Neuronal stem cell (in vitro differentiated cells): Measurements from ENCODE around the gene CCNQ.

Experiments
- DNase-seq: peaks from one replicate; pipeline ENCODE4 v3.0.0-alpha.2; 2013; ENCODE audit warnings: low spot score
- H2AFZ ChIP-seq: one replicate; pipeline ENCODE4 v1.6.1; 2013; ENCODE audit warnings: mild to moderate bottlenecking, low read length, inconsistent platforms
- H2AK5ac ChIP-seq: 2 replicates; pipeline ENCODE4 v1.6.1; 2013; ENCODE audit warnings: low read depth, mild to moderate bottlenecking, inconsistent platforms, low read length, moderate library complexity, mixed read lengths
- H2BK120ac ChIP-seq: 2 replicates; pipeline ENCODE4 v1.6.1; 2013; ENCODE audit warnings: low read depth, mild to moderate bottlenecking, inconsistent platforms, low read length, moderate library complexity, mixed read lengths
- H2BK12ac ChIP-seq: one replicate; pipeline ENCODE4 v1.6.1; 2013; ENCODE audit warnings: low read length, inconsistent platforms
- H2BK15ac ChIP-seq: 2 replicates; pipeline ENCODE4 v1.6.1; 2013; ENCODE audit warnings: mild to moderate bottlenecking, low read length, inconsistent platforms, mixed read lengths
- H2BK5ac ChIP-seq: one replicate; pipeline ENCODE4 v1.6.1; 2013; ENCODE audit warnings: inconsistent platforms, mild to moderate bottlenecking, low read length, moderate library complexity
- H3K14ac ChIP-seq: one replicate; pipeline ENCODE4 v1.6.1; 2013; ENCODE audit warnings: low read length, inconsistent platforms
- H3K18ac ChIP-seq: 2 replicates; pipeline ENCODE4 v1.6.1; 2013; ENCODE audit warnings: low read length, inconsistent platforms
- H3K23ac ChIP-seq: 2 replicates; pipeline ENCODE4 v1.6.1; 2013; ENCODE audit warnings: low read depth, mild to moderate bottlenecking, mixed read lengths, low read length, inconsistent platforms; ENCODE audit not compliant: poor library complexity
- H3K27ac ChIP-seq: replicated peaks from 3 replicates; pipeline ENCODE4 v1.5.1; 2013; ENCODE audit warnings: low read length, inconsistent platforms
- H3K27me3 ChIP-seq, 3 experiments: 2 replicates each; pipeline ENCODE4 v1.6.1; 2013; ENCODE audit warnings: low read length in 3 of 3, mild to moderate bottlenecking in 2 of 3, inconsistent platforms in 1 of 3, low read depth in 1 of 3, mixed read lengths in 1 of 3, moderate library complexity in 1 of 3; ENCODE audit not compliant: control insufficient read depth in 3 of 3, insufficient read depth in 3 of 3
- H3K36me3 ChIP-seq, 2 donors: replicated peaks in 1 of 2; 2 replicates each; pipeline ENCODE4 v1.6.1; 2013; ENCODE audit warnings: low read length in 2 of 2; ENCODE audit not compliant: control insufficient read depth in 2 of 2, insufficient read depth in 2 of 2
- H3K4ac ChIP-seq: 2 replicates; pipeline ENCODE4 v1.6.1; 2013; ENCODE audit warnings: inconsistent platforms, mild to moderate bottlenecking, low read length, moderate library complexity
- H3K4me1 ChIP-seq, 2 donors: 1 replicate in 1 of 2; 2 replicates in 1 of 2; pipeline ENCODE4 v1.6.1; 2013; ENCODE audit warnings: low read length in 2 of 2, low read depth in 1 of 2; ENCODE audit not compliant: control insufficient read depth in 2 of 2, insufficient read depth in 1 of 2
- H3K4me2 ChIP-seq: one replicate; pipeline ENCODE4 v1.6.1; 2013; ENCODE audit warnings: mild to moderate bottlenecking, low read length, inconsistent platforms; ENCODE audit not compliant: insufficient read depth, poor library complexity, severe bottlenecking
- H3K4me3 ChIP-seq, 2 donors: 2 replicates each; pipeline ENCODE4 v1.5.1; 2013; ENCODE audit warnings: low read length in 2 of 2, mild to moderate bottlenecking in 2 of 2, inconsistent platforms in 1 of 2, moderate library complexity in 1 of 2
- H3K79me1 ChIP-seq: one replicate; pipeline ENCODE4 v1.6.1; 2013; ENCODE audit warnings: low read depth, mild to moderate bottlenecking, inconsistent platforms, low read length, moderate library complexity
- H3K9ac ChIP-seq: one replicate; pipeline ENCODE4 v1.6.1; 2013; ENCODE audit warnings: mild to moderate bottlenecking, low read depth, low read length, inconsistent platforms; ENCODE audit not compliant: poor library complexity
- H3K9me3 ChIP-seq, 2 donors: replicated peaks in 1 of 2; 2 replicates each; pipeline versions ENCODE3 to v1.6.1; 2013; ENCODE audit warnings: low read length in 2 of 2, mild to moderate bottlenecking in 2 of 2, inconsistent platforms in 1 of 2, low read depth in 1 of 2, mixed read lengths in 1 of 2, moderate library complexity in 1 of 2; ENCODE audit not compliant: control insufficient read depth in 2 of 2, insufficient read depth in 1 of 2
- H4K8ac ChIP-seq: one replicate; pipeline ENCODE4 v1.6.1; 2013; ENCODE audit warnings: low read depth, mild to moderate bottlenecking, inconsistent platforms, low read length, moderate library complexity
- H4K91ac ChIP-seq: one replicate; pipeline ENCODE4 v1.6.1; 2013; ENCODE audit warnings: low read length, low read depth, mild to moderate bottlenecking, inconsistent platforms; ENCODE audit not compliant: poor library complexity
- WGBS, 2 donors: extraction: QIAGEN DNeasy Blood & Tissue Kit; methylation state at CpG; one replicate each; pipeline ENCODE4 v1.1.7; 2013; ENCODE audit warnings: missing lambda C conversion rate in 2 of 2, mixed read lengths in 1 of 2; ENCODE audit not compliant: insufficient read length in 2 of 2, insufficient replicate concordance in 1 of 2; ENCODE audit errors: extremely low coverage in 2 of 2; 5-methylcytosine and 5-hydroxymethylcytosine counted together

Gene CCNQ

DNA sequence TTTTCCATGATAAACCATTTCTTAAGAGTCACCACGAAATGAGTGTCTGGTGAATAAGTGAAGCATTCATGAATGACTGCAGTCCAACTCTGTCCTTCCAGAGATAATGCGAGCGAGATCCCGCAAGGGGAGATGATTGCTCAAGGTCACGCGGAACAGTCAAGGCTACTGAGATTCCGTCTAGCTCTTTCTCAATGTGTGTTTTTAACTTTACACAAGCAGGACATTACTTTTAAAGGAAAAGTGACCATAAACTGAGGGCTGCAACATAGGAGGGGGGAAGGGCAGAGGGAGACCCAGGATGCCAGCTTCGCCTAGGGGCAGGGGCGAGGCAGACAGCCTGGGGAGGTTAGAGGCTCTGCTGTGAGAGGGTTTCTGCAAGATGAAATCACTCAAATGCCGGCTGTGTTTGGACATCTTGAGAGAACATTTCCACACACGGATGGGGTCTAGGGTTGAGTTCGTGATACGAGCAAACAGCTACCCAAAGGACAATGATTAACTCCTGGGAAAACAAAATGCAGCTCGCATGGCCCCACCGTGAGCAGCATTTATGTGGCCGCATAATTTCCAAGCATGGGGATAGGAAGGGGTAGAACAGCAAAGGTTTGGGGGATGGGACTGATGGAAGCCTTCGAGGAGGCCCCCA, 23.8 kb upstream of the CCNQ start:
- H3K14ac ChIP-seq, result no peak overlapping the region
- H3K4ac ChIP-seq, result no peak overlapping the region
- H3K36me3 ChIP-seq, result no peaks in the 10 kb centered on the region
- H3K4me3 ChIP-seq, result no peak overlapping the region
- no peaks in the 10 kb centered on the region for H3K9me3 ChIP-seq
- H3K23ac ChIP-seq, result no peak overlapping the region
- no peak overlapping the region for H2AFZ ChIP-seq
- H3K4me1 ChIP-seq, result peaks cover 0 to 3% of the 10 kb centered on the region in 2 donors
- no peak overlapping the region for H4K91ac ChIP-seq
- no peak overlapping the region for H2BK12ac ChIP-seq
- H3K27me3 ChIP-seq, result peaks cover 0 to 62% (median 0%) of the 10 kb centered on the region in 3 experiments
- no peak overlapping the region for H2BK15ac ChIP-seq
- H3K27ac ChIP-seq, result no peak overlapping the region
- no peak overlapping the region for H2BK5ac ChIP-seq
- no peaks in the 10 kb centered on the region for H3K79me1 ChIP-seq
- DNase-seq, result no peak
- H3K18ac ChIP-seq, result no peak overlapping the region
- no peak overlapping the region for H3K9ac ChIP-seq
- H2AK5ac ChIP-seq, result no peak overlapping the region
- H3K4me2 ChIP-seq, result no peak overlapping the region
- no peak overlapping the region for H4K8ac ChIP-seq
- H2BK120ac ChIP-seq, result no peak overlapping the region
- no CpG with 5 or more reads among the region's 17 CpGs for WGBS, 2 donors

DNA sequence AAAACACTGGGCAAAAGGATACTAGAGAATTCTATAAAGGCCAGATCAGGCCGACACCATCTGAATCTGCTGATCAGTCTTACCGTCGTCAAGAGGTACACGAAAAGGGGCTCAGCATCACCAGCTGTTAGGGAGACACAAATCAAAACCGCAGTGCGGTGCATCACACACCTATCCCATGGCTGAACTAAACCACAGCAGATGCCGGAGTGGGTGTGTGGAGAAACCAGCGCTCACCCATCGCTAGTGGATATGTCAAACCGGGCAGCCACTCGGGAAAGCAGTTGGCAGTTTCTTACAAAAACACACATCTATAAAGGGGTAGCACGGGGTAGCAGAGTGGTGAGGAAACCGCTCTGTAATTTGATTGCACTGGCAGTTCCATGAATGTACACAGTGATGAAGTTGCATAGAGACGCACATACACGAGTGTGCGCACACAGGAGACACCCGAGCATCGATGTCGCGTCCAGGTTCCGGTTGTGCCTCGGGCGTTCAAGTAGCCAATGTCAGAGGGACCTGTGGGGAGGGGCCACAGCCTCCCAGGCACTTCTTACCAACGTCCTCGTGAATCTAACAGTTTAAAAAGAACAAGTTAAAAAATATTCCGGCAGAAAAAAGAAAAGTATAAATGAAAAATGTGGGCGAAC, 23.1 kb upstream of the CCNQ start:
- H3K36me3 ChIP-seq, result no peaks in the 10 kb centered on the region
- no peak overlapping the region for H2AFZ ChIP-seq
- H2BK5ac ChIP-seq, result no peak overlapping the region
- no peak overlapping the region for H2BK120ac ChIP-seq
- no peaks in the 10 kb centered on the region for H3K9me3 ChIP-seq
- no peak for DNase-seq
- H3K14ac ChIP-seq, result no peak overlapping the region
- peaks cover 0 to 65% (median 0%) of the 10 kb centered on the region in 3 experiments for H3K27me3 ChIP-seq
- H2AK5ac ChIP-seq, result no peak overlapping the region
- no peak overlapping the region for H4K8ac ChIP-seq
- H3K79me1 ChIP-seq, result no peaks in the 10 kb centered on the region
- H3K9ac ChIP-seq, result no peak overlapping the region
- H3K23ac ChIP-seq, result no peak overlapping the region
- no peak overlapping the region for H3K27ac ChIP-seq
- no peak overlapping the region for H3K18ac ChIP-seq
- no peaks in the 10 kb centered on the region for H3K4me1 ChIP-seq
- no peak overlapping the region for H2BK15ac ChIP-seq
- no peak overlapping the region for H4K91ac ChIP-seq
- WGBS, 2 donors, result no CpG with 5 or more reads among the region's 27 CpGs
- no peak overlapping the region for H3K4me2 ChIP-seq
- no peak overlapping the region for H2BK12ac ChIP-seq
- no peak overlapping the region for H3K4me3 ChIP-seq
- no peak overlapping the region for H3K4ac ChIP-seq

DNA sequence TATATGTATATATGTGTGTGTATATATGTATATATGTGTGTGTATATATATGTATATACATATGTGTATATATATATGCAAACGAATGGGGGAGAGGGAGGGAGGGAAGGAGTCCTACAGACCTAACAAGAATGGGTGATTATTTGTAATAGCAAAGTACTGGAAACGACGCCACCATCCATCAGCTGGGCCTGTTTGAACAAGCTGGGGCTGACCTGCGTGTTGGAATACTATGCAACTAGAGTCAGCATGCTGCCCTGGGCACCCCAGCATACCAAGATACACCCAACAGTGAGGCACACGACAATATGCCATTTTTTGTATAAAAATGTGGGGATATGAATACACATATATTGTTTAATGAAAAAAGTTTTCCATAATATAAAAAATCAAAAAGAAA, 21.6 kb upstream of the CCNQ start:
- Histone ChIP-seq H3K27ac (no peak overlapping the region), H3K18ac (no peak overlapping the region), H3K9ac (no peak overlapping the region), H2BK12ac (no peak overlapping the region), H3K23ac (no peak overlapping the region), H3K4me3 (no peak overlapping the region), H3K27me3 (peaks cover 0 to 72% (median 0%) of the 10 kb centered on the region in 3 experiments), H3K36me3 (no peaks in the 10 kb centered on the region), H4K8ac (no peak overlapping the region), H3K4me1 (no peaks in the 10 kb centered on the region), H3K4me2 (no peak overlapping the region), H2BK15ac (no peak overlapping the region), H2BK5ac (no peak overlapping the region), H4K91ac (no peak overlapping the region), H3K9me3 (no peaks in the 10 kb centered on the region), H2AK5ac (no peak overlapping the region), H3K79me1 (no peaks in the 10 kb centered on the region), H3K4ac (no peak overlapping the region), H2AFZ (no peak overlapping the region), H3K14ac (no peak overlapping the region), H2BK120ac (no peak overlapping the region)
- no peak for DNase-seq
- WGBS, 2 donors, result no CpG with 5 or more reads among the region's 5 CpGs

DNA sequence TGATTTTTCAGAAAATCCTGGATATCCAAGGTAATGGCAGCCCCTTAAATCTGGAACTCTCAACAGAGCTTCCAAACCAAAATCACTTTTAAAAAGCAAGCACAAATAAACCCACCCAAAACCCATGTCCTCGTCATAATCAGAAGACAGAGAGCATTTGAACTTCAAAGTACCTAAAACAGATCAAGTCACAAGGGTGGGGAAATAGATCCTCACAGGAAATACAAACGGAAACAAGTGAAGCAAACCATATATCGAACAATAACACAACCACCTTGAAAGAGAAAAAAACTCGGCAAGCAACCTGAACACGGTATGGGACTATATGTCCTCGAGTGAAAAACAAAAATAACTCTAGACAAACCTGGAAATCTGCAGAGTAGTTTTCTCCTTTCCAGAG, 15.9 kb upstream of the CCNQ start:
- Histone ChIP-seq H3K79me1 (no peaks in the 10 kb centered on the region), H3K27me3 (peaks cover 0 to 75% (median 0%) of the 10 kb centered on the region in 3 experiments), H3K36me3 (no peaks in the 10 kb centered on the region), H2BK5ac (no peak overlapping the region), H3K4me3 (no peak overlapping the region), H3K14ac (no peak overlapping the region), H4K8ac (no peak overlapping the region), H2BK120ac (no peak overlapping the region), H3K9ac (no peak overlapping the region), H3K27ac (no peak overlapping the region), H3K9me3 (no peaks in the 10 kb centered on the region), H3K23ac (no peak overlapping the region), H3K4ac (no peak overlapping the region), H2BK12ac (no peak overlapping the region), H4K91ac (no peak overlapping the region), H3K4me2 (no peak overlapping the region), H3K18ac (no peak overlapping the region), H3K4me1 (peaks cover 0 to 7% of the 10 kb centered on the region in 2 donors), H2AK5ac (no peak overlapping the region), H2BK15ac (no peak overlapping the region), H2AFZ (no peak overlapping the region)
- no CpG with 5 or more reads among the region's 6 CpGs for WGBS, 2 donors
- no peak for DNase-seq
